Midbrain (tissue), 1 donor: ENCODE measurements around the gene EGFLAM.

ENCODE experiments used
- DNase-seq: peaks from one replicate; lab custom pipeline; 2025; lab: John Stamatoyannopoulos, UW

EGFLAM gene

DNA sequence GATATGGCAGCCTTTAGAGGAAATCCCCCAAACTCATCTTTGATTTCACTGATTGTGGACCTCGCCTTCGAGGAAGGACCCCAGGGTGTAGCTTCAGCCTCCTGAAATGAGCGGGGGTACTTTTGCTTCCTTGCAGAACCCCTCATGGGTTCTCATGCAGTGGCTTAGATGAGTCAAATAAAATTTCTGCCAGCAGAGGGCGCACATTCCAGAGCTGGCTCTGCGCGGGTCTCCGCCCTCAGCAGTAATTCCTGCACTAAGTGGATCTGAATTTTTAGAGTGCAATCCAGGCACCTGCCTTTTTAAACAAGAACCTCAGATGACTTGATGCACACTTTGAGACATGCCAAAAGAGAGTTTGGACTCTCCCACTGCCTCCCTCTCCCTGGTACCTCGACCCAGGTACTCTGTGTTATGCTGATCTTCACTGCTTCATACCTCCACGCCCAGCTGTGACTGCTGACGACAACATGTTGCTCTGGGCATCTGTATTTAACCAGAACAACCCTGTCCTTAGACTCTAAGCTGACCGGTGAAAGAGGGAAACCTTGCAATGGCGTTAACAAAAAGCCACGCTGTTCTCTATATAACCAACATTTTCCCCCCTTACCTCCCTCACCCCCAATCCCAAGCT is 7.3 kb downstream of the EGFLAM start:
- DNase-seq, result peak; percentile 65

DNA sequence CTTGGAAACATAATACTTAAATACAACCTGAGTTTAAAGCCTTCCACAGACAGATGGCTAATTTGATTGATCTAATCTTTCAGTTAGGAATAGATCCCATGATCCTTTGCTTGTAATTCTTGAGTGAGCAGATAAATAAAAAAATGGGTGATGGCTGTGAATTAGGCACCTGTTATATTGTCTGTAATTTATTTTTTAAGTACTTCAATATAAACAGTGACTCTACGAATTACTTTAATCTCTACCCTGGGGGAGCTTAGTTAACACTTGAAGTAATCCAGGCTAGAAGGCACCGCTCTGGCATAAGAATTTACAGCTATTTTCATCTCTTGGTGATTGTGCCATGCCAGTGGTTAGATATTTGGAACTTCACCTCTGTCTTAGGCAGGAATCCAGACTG is 9.0 kb downstream of the EGFLAM start:
- DNase-seq, result no peak

DNA sequence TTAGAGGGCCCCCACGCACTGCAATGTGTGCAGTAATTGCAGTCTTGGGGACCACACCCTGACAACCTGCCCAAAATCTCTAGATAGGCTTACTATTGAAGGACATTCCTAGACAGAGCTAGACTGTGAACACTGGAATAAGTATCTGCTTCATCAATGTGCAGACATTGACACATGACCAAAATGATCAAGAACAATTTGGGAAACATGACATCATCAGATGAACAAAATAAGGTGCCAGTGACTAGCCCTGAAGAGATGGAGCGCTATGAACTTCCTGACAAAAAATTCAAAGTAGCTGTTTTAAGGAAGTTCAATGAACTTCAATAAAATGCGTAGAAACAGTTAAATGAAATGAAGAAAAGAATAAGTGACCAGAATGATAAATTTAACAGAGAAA is 15.3 kb downstream of the EGFLAM start:
- no peak for DNase-seq

DNA sequence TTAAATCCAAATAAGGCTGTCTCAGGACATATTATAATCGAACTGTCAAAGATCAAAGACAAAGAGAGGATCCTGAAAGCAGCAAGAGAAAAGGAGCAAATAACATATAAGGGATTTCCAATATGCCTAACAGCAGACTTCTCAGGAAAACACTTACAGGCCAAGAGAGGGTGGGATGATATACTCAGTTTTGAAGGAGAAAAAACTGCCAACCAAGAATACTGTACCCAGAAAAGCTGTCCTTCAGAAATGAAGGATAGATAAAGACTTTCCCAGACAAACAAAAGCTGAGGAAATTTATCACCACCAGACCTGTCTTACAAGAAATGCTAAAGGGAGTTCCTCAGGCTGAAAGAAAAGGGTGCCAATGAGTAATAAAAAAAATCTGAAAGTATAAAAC is 16.0 kb downstream of the EGFLAM start:
- no peak for DNase-seq

DNA sequence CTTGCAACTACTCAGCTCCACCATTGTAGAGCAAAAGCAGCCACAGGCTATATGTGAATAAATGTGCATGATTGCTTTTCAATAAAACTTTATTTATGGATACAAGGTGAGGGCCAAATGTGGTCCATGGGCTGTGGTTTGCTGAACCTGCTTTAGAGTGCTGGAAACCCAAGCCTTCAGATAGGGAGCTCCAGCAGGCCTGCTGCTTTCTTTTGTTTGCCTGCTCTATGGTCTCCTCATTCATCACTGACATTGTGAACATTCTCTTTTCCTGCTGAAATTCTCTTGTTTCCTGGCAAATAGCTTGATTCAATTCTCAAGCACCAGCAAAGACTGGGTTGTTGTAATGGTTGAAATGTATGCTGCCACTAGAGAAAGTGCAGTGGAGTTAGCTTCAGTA is 26.0 kb downstream of the EGFLAM start:
- no peak for DNase-seq

DNA sequence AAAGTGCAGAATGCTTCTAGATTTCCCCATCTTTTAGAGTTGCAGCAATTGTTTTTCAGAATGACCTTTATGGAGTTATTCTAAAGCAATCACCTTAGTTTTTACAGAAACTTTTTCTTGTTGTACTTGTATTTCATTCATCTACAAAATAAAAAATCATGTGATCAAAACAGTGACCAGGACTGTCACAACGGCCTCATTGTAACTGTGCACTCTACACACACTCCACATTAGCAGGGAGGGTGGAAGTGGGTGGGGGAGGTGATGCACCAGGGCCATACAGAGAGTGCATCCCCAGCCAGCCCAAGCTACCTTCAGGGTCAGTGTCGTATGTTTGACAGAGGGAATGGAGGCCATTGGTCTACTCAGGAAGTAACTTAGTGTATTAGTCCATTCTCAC is 26.9 kb downstream of the EGFLAM start:
- DNase-seq, result peak; percentile 0

DNA sequence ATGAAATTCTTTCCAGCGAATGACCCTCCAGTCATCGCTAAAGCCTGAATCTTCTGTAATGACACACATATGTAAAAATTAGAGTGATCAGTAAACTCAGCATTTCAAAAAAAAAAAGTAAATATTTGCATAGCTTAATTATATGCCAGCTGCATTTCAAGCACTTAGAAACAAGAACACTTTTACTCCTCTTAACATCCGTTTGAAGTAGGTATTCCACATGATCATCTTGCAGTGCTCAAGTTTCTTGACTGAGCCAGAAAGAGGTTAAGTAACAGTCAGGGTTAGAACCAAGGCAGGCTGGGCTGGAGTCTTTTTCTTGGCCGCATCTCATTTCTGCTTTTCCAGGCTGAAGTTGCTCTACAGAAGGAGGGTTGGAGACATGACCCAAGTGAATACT is 27.6 kb downstream of the EGFLAM start:
- DNase-seq, result no peak

DNA sequence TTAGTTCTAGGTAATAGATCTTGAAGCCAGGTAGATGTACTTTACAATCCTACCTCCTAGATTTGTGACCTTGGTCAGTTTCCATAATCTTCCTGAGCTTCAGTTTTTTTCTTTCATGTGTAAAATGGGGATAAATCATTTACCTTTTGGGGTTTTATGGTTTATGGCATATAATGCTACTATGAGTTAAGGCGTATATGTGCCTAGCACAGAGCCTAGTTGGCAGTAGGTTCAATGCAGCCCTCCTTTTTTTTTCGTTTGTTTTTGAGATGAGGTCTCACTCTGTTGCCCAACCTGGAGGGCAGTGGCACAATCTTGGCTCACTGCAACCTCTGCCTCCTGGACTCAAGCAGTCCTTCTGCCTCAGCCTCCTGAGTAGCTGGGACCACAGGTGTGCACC is 28.8 kb downstream of the EGFLAM start:
- no peak for DNase-seq

DNA sequence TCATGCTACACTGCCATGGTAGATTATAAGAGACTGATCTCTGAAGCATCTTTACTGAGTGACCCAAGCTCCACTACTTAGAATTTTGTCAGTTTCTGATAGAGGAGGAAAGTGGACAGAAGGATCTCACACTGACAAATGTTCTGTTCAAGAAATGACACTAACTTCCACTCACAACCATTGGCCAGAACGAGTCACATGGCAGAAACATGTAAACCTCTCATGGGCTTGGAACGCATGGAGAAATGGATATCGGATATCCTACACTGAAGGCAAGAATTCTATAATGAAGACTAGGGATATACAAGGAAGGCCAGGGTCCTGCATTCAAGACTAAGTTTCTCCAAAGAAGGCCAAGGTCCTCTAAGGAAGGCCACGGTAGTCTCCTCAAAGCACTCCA is 31.1 kb downstream of the EGFLAM start:
- DNase-seq, result no peak

DNA sequence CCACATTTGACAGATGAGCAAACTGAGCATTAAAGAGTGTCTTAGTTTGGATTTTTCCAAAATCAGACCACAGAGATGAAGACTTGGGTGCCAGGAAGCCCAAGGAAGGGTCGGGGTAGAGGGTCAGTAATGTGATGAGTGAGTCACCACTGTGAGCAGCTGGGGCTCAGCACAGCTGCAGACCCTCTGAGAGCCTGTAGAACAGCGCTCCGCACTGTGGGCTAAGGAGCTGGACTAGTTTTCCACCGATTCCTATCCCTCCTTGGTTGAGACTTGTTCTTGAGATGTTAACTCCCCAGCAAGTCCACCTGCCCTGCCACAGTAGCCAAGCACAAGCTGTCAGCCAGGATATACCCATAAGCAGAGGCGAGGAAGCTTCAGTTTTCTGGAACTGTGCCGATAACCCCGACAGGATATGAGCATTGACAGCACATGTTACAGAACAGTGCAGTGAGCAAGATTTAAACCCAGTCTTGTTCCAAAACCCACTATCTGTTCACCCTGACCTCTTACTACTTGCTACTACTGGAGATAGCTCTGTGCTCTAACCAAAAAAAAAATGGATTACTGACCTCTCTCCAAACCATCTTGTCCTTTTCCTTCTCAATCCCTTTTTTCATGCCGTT is 31.8 kb downstream of the EGFLAM start:
- DNase-seq, result no peak

DNA sequence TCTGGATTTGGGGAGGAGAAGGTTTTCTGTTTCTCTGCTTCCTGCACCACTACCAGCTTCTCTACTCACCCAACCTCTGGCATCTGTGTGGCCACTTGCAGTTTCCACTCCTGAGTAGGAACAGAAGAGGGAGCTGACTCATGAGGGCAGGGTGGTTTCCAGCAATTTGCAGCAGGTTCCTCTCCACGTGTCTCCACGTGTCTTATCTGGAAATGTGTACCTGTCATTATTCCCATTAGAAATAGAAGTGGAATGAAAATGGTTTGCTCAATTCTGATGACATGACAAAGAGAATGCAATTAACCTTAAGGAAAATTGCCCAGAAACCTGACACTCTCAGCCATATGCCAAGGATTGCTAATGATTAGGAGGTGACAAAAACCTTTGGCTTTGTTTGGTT is 33.0 kb downstream of the EGFLAM start:
- DNase-seq, result no peak

DNA sequence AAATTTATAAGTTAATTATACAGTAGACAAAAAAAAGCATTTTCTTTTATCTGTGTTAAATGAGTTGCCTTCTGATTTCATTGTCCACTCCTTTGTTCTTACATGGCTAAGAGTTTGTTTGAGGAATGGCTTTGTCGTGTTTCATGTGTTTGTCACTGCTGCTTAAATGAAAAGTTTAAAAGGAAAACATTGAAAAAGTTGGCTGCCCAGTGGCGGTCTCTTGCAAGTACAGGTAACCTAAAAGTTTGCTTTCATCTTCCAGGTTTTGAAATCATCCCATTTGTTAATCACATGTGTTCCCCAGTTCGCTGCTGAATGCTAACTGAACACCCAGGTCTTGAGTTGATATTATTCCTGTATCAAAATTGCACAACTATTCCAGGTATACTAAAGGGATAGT is 33.9 kb downstream of the EGFLAM start:
- DNase-seq, result no peak

DNA sequence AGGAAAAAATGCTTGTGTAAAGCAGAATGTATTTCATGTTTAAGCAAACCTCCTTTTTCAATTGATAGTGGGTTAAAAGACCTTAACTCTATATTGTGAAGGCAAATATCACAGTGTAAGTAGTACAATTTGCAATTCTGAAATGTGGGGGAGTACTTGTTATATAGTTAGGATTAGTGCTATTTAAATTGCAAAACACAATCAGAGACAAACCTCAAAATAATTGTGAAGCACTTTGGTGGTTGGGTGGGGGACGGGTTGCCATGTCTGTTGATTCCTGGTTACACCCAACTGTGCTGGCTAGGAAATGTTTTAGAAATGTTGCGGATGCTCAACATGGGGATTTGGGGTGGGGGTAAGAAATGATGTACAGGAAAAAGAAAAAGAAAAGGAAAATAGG is 37.4 kb downstream of the EGFLAM start:
- no peak for DNase-seq

DNA sequence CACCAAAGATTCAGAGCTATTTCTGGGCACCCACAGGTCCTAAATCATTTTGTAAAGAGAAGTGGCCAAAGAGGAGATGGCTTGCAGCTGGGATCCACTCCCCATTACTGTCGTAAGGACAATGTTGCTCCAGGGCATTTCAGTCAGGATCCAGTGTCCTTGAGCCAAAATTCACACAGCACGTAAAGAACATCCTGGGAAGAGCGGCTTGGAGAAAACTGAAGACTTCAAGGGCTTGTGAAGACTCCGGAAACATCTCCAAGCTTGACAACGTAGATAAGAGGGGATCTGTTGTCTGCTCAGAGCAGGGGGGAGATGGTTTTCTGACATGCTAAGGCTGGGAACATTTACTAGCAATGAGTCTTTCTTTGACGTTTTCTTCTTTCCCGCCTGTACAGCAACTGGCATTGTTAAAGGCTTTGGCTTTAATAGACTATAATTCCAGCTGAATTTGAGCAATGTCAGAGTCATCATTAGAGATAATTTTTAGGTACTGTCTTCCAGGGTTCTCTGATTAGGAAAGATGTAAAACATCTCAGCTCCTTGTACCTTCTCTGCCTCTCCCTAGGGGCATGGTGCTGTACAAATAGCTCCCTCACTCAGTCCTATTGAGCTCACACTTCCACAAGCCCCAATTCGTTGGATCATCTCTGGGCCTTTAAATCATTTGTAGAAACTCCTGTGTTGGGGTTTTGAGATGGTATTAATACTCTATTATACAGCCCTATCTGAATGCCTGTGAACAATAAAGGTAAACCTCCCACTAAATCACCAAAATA is 39.7 kb downstream of the EGFLAM start:
- no peak for DNase-seq

DNA sequence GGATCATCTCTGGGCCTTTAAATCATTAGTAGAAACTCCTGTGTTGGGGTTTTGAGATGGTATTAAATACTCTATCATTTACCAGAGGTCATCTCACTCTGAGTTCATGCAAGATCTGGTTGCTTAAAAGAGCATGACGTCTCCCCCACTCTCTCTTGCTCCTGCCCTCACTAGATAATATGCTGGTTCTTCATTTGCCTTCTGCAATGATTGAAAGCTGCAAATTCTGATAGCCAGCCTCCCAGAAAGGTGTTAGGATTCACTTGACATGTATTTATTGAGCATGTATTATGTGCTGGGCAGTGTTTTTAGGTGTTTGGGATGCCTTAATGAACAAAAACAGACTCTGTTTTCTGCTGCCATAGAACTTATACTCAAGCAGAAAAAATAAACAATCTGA is 41.2 kb downstream of the EGFLAM start:
- DNase-seq, result no peak

DNA sequence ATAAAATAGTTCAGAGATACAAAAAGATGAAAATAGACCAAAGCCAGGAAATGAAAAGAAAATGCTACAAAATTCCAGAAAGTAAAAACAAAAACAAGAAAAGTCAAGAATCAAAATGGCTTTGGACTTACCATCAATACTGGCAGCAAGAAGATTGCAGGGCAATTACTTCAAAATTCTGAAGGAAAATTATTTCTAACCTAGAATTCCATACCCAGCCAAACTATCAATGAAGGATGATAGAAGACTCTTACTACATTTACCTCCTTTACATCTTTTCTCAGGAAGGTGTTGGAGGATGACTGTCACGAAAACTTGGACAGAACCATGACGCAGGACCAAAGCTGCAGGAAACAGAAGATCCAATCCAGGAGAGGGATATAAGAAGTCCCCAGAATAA is 46.8 kb downstream of the EGFLAM start:
- no peak for DNase-seq

DNA sequence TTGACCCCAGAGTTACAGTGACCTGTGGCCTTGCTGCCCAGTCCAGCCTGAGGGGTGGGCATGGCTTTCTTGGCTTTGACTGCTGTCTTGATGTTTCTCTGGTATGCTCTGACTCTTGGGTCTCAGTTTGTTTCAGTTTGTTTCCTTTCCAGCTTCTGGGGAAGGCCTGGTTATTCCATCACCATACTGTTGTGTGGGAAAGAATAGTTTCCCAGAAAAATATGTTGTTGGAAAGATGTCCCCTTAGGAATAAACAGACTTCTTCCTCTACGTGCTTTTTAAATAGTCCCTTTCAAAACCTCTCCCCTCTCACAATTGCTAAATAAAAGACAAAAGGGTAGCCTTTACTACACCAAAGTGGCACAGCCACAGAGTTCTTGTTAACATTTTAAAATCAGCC is 49.5 kb downstream of the EGFLAM start:
- no peak for DNase-seq

DNA sequence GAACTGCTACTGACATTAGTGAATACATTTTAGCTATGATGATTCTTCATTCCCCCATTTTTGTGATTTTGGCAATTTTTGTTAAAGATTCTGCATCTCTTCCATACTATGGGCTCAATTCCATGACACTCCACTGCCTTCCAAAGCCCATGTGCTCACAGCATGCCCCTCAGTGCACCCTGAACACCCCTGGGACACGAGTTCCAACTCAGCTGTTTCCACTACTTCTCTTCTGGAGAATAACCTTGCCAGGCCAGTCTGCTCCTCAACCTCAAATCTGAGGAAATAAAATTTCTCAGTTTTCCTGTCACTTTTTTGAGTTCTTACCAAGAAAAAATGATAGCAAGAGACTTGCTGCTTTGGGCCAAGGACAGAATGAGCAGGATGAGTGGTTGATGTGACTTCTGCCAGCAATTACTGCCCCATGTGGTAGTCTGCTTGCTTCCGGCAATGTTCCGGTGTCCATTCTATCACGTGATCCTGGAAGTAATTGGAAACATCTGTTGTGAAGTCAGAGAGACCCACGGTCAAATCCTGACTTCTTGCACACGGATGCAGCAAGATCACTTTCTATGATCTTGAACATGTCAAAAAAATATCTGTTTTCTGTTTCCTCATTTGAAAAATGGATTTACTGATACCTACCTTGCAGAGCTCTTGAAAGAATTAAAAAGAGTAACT is 58.3 kb downstream of the EGFLAM start:
- no peak for DNase-seq

DNA sequence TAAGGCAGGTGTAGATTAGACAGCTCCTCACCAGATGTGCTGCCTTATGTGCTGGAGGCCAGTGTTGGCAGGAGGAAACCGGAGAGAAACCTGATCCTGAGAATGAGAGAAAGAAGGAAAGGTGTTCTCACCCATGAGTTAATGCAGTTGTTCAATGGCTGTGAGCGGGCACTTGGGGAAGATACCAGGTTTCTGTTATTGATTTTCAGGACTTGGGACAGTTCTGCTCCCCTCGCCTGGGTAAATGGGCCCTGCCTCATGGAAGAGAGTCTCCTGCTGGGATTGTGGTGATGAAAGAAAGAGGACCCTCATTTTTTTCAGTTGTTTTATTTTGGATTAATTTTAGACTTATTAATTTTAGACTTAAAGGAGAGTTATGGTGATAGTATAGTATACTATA is 59.5 kb downstream of the EGFLAM start:
- DNase-seq, result no peak

DNA sequence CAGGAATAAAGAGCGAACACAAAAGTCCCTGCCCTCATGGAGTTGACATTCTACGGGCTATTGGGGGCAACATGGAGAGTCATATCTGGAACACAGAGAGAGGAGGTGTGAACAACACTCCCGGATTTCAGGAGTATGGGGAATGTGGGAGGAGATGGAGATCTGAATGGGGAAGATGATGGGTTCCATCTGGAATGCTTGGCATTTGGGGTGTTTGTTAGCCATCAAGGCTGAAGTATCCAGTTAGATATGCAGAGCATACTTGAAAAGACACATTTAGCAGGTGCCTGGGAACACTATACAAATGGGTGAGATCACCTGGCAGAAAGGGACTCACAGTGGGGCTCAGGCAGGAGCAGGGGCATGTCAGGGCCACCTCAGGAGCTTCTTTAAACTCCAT is 61.1 kb downstream of the EGFLAM start:
- no peak for DNase-seq

DNA sequence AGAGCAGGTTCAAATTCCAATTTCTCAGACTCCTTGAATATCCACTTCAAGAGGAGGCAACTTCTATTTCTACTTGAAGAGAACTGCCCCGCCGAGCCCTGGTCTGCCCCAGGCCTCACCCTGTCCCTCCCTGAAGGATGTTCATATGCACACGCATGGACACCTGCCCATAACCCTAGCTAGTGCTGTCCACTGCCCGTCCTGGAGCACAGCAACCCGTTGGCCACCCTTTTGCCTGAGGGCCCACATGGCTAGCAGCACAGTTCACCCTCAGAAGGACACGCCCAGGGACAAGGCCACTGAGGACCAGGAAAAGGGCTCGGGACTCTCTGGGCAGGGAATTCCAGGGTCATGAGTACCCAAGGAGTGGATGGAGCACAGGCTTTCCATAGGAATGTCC is 63.6 kb downstream of the EGFLAM start:
- DNase-seq, result no peak

DNA sequence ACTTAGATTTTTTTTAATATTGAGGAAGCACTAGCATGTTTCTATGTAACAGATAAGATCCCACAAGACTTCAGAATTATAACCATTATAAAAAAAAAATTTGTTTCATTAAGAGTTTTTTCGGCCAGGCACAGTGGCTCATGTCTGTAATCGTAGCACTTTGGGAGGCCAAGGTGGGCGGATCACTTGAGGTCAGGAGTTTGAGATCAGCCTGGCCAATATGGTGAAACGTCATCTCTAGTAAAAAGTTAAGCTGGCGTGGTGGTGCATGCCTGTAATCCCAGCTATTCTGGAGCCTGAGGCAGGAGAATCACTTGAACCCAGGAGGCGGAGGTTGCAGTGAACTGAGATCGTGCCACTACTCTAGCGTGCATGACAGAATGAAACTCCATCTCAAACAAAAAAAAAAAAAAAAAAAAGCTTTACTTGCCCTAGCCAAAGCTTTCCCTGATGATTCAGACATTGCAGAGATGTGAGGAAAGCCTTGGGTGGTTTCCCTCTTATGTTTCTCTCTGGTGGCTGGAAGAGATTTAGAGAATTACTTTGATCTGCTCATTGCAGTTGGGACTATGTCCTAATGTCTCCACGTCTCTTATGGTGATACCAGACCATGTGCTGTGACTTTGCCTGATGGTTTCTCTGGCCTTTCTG is 65.4 kb downstream of the EGFLAM start:
- DNase-seq, result no peak
